GM11168 (cell line): ENCODE measurements around the gene ANXA6.

Experiments used
- in situ Hi-C: fragments of 300-500 bp; cut with MboI; formaldehyde crosslinking; loops from one replicate; pipeline ENCODE4 v1.12.0; 2022; ENCODE audit warnings: low sequenced_read_pairs; ENCODE audit not compliant: unreplicated experiment

The ANXA6 gene

GRCh38 chr5:151086192-151086869 is 71.2 kb downstream of the ANXA6 start:
- in situ Hi-C loops: no loop called here

- in situ Hi-C loops: no loop called here
Measured at GRCh38 chr5:151085517-151086041, 72.0 kb downstream of the ANXA6 start.

GRCh38 chr5:151084363-151084762 is 73.2 kb downstream of the ANXA6 start:
- in situ Hi-C loops: no loop called here

- in situ Hi-C loops: no loop called here
Measured at GRCh38 chr5:151083081-151083676, 74.4 kb downstream of the ANXA6 start.

GRCh38 chr5:151082282-151082902 is 75.2 kb downstream of the ANXA6 start:
- in situ Hi-C loops: no loop called here

GRCh38 chr5:151081431-151082281 is 75.9 kb downstream of the ANXA6 start:
- in situ Hi-C loops: no loop called here

- in situ Hi-C loops: no loop called here
Measured at GRCh38 chr5:151080613-151081430, 76.8 kb downstream of the ANXA6 start, which contains the start of gene TNIP1. Gene TNIP1 (minus strand): TSS chr5:151081034. CDS start chr5:151065095, 15,939 bp downstream.

GRCh38 chr5:151079838-151080612 is 77.6 kb downstream of the ANXA6 start:
- in situ Hi-C loops: no loop called here

GRCh38 chr5:151078490-151079262 is 78.9 kb downstream of the ANXA6 start:
- in situ Hi-C loops: no loop called here

- in situ Hi-C loops: no loop called here
Measured at GRCh38 chr5:151077967-151078366, 79.6 kb downstream of the ANXA6 start.

- in situ Hi-C loops: no loop called here
Measured at GRCh38 chr5:151077419-151077818, 80.2 kb downstream of the ANXA6 start.

- in situ Hi-C loops: no loop called here
Measured at GRCh38 chr5:151076616-151077015, 81.0 kb downstream of the ANXA6 start.

- in situ Hi-C loops: no loop called here
Measured at GRCh38 chr5:151075698-151076331, 81.8 kb downstream of the ANXA6 start.

GRCh38 chr5:151074557-151074956 is 83.0 kb downstream of the ANXA6 start:
- in situ Hi-C loops: no loop called here

GRCh38 chr5:151073280-151073679 is 84.3 kb downstream of the ANXA6 start:
- in situ Hi-C loops: no loop called here

GRCh38 chr5:151072630-151073025 is 85.0 kb downstream of the ANXA6 start:
- in situ Hi-C loops: no loop called here

- in situ Hi-C loops: no loop called here
Measured at GRCh38 chr5:151071848-151072629, 85.5 kb downstream of the ANXA6 start.
